NT2/D1 (cell line): ENCODE data around the gene ZNF397.

Experiments
- SUZ12 ChIP-seq: IDR thresholded peaks from 2 replicates; pipeline ENCODE4 v1.6.1; 2011; ENCODE audit not compliant: insufficient read length, insufficient read depth; ENCODE audit errors: extremely low read depth
- YY1 ChIP-seq: IDR thresholded peaks from 2 replicates; pipeline ENCODE4 v1.6.1; 2011; ENCODE audit not compliant: insufficient read length, insufficient read depth
- ZNF274 ChIP-seq: IDR thresholded peaks from 2 replicates; pipeline ENCODE4 v1.6.1; 2011; ENCODE audit warnings: mild to moderate bottlenecking, low read depth, low read length

DNA sequence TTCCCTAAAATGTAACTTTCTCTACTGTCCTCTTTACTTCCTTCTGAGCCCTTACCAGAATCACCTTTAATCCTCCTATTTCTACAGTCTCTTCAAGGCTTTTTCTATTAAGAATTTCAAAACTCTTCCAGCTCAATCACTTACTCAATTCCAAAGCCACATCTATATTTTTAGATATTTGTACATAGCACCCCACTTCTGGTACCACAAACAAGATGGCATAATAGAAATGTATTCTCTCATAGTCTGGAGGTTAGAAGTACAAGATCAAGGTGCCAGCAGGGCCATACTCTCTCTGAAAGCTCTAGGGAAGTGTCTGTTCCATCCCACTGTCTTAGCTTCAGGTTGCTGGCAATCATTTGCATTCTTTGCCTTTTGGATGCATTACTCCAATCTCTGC, 38.1 kb downstream of the ZNF397 start:
- TF ChIP-seq ZNF274, result no peak
- TF ChIP-seq YY1, result no peak
- TF ChIP-seq SUZ12, result no peak
